ENCODE results near the gene NFIB.

NFIB gene

GRCh38 chr9:14209399-14210345 is 104.3 kb downstream of the NFIB start:
- no peak for DNase-seq

- no peak for DNase-seq
Observed at GRCh38 chr9:14207352-14207995, 106.5 kb downstream of the NFIB start.

GRCh38 chr9:14205463-14205862 is 108.5 kb downstream of the NFIB start:
- DNase-seq = no peak

GRCh38 chr9:14203356-14204056 is 110.4 kb downstream of the NFIB start:
- DNase-seq = no peak

- DNase-seq = no peak
Observed at GRCh38 chr9:14198841-14199455, 115.0 kb downstream of the NFIB start.

- DNase-seq = no peak
Observed at GRCh38 chr9:14198047-14198840, 115.7 kb downstream of the NFIB start.

- no peak for DNase-seq
Observed at GRCh38 chr9:14197325-14197858, 116.5 kb downstream of the NFIB start.

- DNase-seq = no peak
Observed at GRCh38 chr9:14193328-14193990, 120.5 kb downstream of the NFIB start.

- DNase-seq = no peak
Observed at GRCh38 chr9:14192556-14192955, 121.4 kb downstream of the NFIB start.

- no peak for DNase-seq
Observed at GRCh38 chr9:14191512-14191911, 122.4 kb downstream of the NFIB start.

GRCh38 chr9:14190240-14190639 is 123.7 kb downstream of the NFIB start:
- DNase-seq = no peak

- no peak for DNase-seq
Observed at GRCh38 chr9:14189578-14189977, 124.4 kb downstream of the NFIB start.

GRCh38 chr9:14189146-14189545 is 124.8 kb downstream of the NFIB start:
- DNase-seq = no peak

- DNase-seq = no peak
Observed at GRCh38 chr9:14188538-14188937, 125.4 kb downstream of the NFIB start.

GRCh38 chr9:14188011-14188410 is 125.9 kb downstream of the NFIB start:
- no peak for DNase-seq

- no peak for DNase-seq
Observed at GRCh38 chr9:14186096-14186495, 127.8 kb downstream of the NFIB start.

GRCh38 chr9:14185016-14185415 is 128.9 kb downstream of the NFIB start:
- DNase-seq = no peak

GRCh38 chr9:14183001-14183400 is 130.9 kb downstream of the NFIB start:
- DNase-seq = no peak

GRCh38 chr9:14180960-14181537 is 132.9 kb downstream of the NFIB start:
- no peak for DNase-seq

GRCh38 chr9:14180093-14180959 is 133.6 kb downstream of the NFIB start:
- no peak for DNase-seq

Measured in effector CD8-positive, alpha-beta T cell (primary cell).